HG02885 (cell line): Measurements from ENCODE around the gene SLC19A1.

Source experiments
- ATAC-seq: cut with Tn5 transposase; IDR thresholded peaks from one replicate; pipeline ENCODE4 v1.9.1; 2021; ENCODE audit warnings: mild to moderate bottlenecking; ENCODE audit not compliant: unreplicated experiment, poor library complexity

Gene SLC19A1

GRCh38 chr21:45485686-45486442 is 56.4 kb downstream of the SLC19A1 start:
- ATAC-seq, result no peak

DNA sequence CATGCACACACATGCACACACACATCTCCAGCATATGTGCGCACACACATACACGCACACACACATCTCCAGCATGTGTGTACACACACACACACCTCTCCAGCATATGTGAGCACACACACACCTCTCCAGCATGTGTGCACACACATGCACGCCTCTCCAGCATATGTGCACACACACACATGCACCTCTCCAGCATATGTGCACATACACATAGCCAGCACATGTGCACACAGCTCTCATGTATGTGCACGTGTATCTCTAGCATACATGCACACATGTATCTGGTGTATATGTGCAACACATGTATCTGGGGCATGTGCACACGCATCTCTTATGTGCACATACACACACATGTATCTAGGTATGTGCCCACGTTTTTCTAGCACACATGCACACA is 57.9 kb downstream of the SLC19A1 start:
- ATAC-seq, result no peak

- no peak for ATAC-seq
These were observed 59.1 kb downstream of the SLC19A1 start for GRCh38 chr21:45482899-45483821.

DNA sequence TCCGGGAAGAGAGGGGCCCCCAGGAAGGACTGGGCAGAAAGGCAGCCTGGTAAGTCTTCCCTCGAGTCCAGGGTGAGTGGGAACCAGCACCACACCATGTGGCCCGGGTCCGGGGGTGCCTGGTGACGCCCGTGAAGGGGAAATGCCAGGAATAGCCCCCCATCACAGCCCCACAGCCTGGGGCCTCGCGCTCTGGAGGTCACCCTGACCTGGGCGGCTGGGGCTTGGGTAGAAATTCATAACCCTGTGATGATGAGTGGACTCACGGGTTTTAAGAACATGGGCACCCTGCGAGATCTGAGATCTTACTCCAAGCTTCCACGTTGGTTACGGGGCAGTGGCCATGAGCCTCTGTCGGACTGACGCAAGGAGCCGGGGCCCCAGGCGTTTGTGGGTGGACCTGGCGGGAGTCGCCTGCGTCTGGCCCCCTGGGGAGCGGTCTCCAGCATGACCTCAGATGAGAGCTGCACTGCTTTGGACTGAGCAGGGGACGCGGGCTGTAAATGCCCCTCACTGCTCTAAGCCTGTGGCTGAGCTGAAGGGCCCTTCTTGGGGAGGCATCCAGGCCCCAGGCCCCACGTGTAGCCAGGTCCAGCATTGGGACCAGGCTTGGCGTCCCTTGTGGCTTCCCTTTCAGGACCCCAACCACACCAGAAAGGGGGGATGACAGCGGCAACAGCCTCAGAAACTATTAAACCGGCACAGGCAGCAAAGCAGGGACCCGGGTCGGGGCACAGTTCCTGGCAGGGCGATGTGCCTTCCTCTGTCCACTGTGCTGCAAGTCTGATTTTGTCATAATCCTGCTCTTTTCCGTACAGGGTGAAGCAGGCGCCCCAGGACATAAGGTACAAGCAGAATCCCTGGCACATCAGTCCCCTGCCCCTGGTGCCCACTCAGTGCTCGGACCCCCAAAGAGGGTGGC is 60.0 kb downstream of the SLC19A1 start:
- no peak for ATAC-seq

DNA sequence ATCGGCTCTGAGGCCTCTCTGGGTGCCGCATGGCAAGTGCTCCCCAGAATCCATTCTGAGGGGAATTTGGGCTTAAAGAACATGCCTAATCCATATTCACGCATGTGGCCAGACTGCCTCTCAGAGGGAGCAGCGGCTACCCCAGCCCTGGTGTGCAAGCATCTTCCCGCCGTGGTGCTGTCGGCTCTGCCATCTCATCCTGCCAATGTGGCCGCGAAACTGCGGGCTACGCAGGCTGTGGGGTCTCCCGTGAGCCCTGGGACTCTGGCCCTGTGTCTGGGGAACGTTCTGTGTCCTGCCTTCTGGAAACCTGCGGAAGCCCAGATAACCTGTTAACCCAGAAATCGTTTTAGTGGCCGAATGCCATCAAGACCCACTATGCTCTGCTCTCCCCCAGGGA is 60.7 kb downstream of the SLC19A1 start:
- ATAC-seq, result no peak

DNA sequence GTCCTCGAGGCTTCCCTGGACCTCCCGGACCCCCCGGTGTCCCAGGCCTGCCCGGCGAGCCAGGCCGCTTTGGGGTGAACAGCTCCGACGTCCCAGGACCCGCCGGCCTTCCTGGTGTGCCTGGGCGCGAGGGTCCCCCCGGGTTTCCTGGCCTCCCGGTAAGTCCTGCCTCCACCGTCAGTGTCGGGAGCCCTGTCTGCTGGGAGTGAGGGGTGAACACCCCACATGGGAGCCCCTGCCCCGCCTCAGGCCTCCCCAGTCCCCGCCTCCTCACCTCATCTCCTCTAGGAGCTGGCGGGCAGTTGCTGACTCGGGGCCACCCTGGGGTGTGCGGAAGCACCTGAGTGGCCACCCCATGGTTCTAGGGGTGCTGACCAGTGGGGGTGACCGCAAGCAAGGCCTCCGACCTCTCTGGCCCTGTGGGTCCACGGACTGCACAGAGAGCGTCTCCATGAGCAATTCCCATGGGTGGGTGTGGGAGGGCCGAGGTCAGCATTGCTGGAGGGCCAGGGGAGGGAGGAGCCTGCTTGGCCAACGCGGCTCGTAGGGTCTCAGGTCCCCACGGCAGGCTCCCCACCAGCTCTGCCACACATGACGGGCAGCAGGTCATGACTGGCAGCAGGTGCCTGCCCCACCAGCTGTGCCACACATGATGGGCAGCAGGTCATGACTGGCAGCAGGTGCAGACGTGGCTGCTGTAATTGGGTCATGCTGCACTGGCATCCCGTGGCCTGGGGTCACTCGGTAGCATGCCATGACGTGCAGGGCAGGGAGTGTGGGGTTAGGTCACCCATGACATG is 61.3 kb downstream of the SLC19A1 start:
- no peak for ATAC-seq

DNA sequence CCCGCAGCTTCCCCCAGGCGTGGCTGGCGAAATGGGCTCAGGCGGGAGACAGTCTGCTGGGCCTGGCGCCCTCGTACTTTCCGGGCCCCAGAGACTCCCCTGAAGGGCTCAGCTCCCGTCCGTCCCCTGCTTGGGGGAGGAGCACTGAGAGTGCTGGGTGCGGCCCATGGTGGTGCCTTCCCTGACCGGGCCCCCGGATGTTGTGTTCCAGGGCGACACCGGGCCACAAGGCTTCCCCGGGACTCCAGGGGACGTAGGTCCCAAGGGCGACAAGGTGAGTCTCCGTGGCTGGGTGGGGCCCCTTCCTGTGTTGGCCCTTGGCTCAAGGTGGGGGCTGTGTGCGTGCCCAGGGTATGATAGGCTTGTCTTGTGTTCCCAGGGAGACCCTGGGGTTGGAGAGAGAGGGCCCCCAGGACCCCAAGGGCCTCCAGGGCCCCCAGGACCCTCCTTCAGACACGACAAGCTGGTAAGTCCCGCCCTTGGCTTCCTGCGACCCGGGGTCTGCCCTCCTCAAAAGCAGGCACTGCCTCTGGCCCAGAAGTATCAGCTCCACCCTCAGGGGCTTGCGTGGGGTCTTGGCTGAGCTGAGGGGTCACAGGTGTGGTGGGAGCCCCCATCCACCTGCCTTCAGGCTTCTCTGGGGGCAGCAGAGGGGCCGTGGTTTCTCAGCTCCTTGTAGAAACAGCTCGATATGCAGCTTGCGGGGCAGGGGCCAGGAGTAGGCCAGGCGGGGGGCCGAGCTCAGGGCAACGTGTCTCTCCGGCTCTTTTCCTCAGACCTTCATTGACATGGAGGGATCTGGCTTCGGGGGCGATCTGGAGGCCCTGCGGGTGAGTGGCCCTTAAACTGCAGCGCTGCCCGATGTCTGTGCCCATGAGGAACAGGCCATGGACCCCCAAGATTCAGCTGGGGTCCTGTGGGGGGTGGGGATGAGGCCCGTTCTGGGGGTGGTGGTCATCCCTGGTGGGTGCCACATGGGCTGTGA is 62.3 kb downstream of the SLC19A1 start:
- no peak for ATAC-seq

GRCh38 chr21:45478816-45479669 is 63.2 kb downstream of the SLC19A1 start:
- ATAC-seq, result no peak

- ATAC-seq, result no peak
These were observed 64.0 kb downstream of the SLC19A1 start for GRCh38 chr21:45478115-45478801.

GRCh38 chr21:45477176-45478114 is 64.8 kb downstream of the SLC19A1 start:
- ATAC-seq, result no peak

GRCh38 chr21:45476582-45476981 is 65.7 kb downstream of the SLC19A1 start:
- ATAC-seq, result no peak

GRCh38 chr21:45475797-45476570 is 66.3 kb downstream of the SLC19A1 start:
- no peak for ATAC-seq

- no peak for ATAC-seq
These were observed 67.1 kb downstream of the SLC19A1 start for GRCh38 chr21:45475004-45475685.

GRCh38 chr21:45474323-45474950 is 67.8 kb downstream of the SLC19A1 start:
- no peak for ATAC-seq
